Parietal lobe (tissue), 2 donors: ENCODE results near the gene NME4. TPM values are rescaled to one million over a fixed set of nuclear protein-coding genes. Genes with fewer than 3 reads are reported as not detected.

ENCODE experiments used
- small RNA-seq: library from RNA; depleted of rRNA; stranded (forward); fragments of <200 nt; gene quantifications from one replicate; pipeline ENCODE3, GENCODE V24; 2014; ENCODE audit warnings: low replicate concordance
- total RNA-seq: library from RNA; depleted of rRNA; stranded (reverse); fragments of >200 nt; gene quantifications from one replicate; pipeline ENCODE4 v1.2.3, GENCODE V29; 2014

The NME4 gene
- 25.7 TPM for total RNA-seq

GRCh38 chr16:397135-397661 lies at the start of gene NME4:
Gene NME4, plus strand, starts transcription at chr16:397199. Its CDS starts 24 bp downstream, at chr16:397223.

GRCh38 chr16:352547-353403 lies 44.2 kb upstream of the NME4 start, which contains the start of gene AXIN1:
Gene AXIN1, minus strand, starts transcription at chr16:352723. Its CDS starts 5,698 bp downstream, at chr16:347025.

GRCh38 chr16:370443-370842 lies 26.6 kb upstream of the NME4 start, which contains the start of gene MRPL28:
Gene MRPL28, minus strand, starts transcription at chr16:370538. Its CDS starts 320 bp downstream, at chr16:370218.

GRCh38 chr16:381789-382717 lies 14.9 kb upstream of the NME4 start, which contains the start of gene PGAP6:
Gene PGAP6, minus strand, starts transcription at chr16:381978. Its CDS starts 157 bp downstream, at chr16:381821.

GRCh38 chr16:401468-402348 lies 4.7 kb downstream of the NME4 start, which contains the start of gene DECR2:
Gene DECR2, plus strand, starts transcription at chr16:401885. Its CDS starts 79 bp downstream, at chr16:401964.

GRCh38 chr16:425082-425718 lies 28.2 kb downstream of the NME4 start, which contains the start of gene RAB11FIP3:
Gene RAB11FIP3, plus strand, starts transcription at chr16:425649. Its CDS starts 358 bp downstream, at chr16:426007.

Small RNAs within 50 kb of the gene (small RNA-seq; reads per million reads assigned to genes)
- gene RF00019: not detected

Other genes with a start within 250 kb of the NME4 start
- not detected for gene HBZ, start 244.6 kb upstream of the NME4 start, total RNA-seq
- 7.8 TPM for gene HBM, start 231.2 kb upstream of the NME4 start, total RNA-seq
- 363 TPM for gene HBA2, start 224.3 kb upstream of the NME4 start, total RNA-seq
- 263 TPM for gene HBA1, start 220.5 kb upstream of the NME4 start, total RNA-seq
- 4.1 TPM for gene HBQ1, start 216.7 kb upstream of the NME4 start, total RNA-seq
- gene LUC7L, start 167.8 kb upstream of the NME4 start, total RNA-seq: 216 TPM
- gene FAM234A, start 162.4 kb upstream of the NME4 start, total RNA-seq: 22.5 TPM
- gene RGS11, start 121.3 kb upstream of the NME4 start, total RNA-seq: 21.0 TPM
- gene ARHGDIG, start 116.6 kb upstream of the NME4 start, total RNA-seq: 60.1 TPM
- 30.0 TPM for gene PDIA2, start 114.0 kb upstream of the NME4 start, total RNA-seq
- gene AXIN1, start 44.5 kb upstream of the NME4 start, total RNA-seq: 27.2 TPM
- 26.6 TPM for gene MRPL28, start 26.7 kb upstream of the NME4 start, total RNA-seq
- gene PGAP6, start 15.2 kb upstream of the NME4 start, total RNA-seq: 25.4 TPM
- gene DECR2, start 4.7 kb downstream of the NME4 start, total RNA-seq: 12.5 TPM
- 55.1 TPM for gene RAB11FIP3, start 28.4 kb downstream of the NME4 start, total RNA-seq
- gene CAPN15, start 130.5 kb downstream of the NME4 start, total RNA-seq: 20.7 TPM
- gene PRR35, start 163.2 kb downstream of the NME4 start, total RNA-seq: not detected
- 0.31 TPM for gene NHLRC4, start 169.8 kb downstream of the NME4 start, total RNA-seq
- gene PIGQ, start 172.8 kb downstream of the NME4 start, total RNA-seq: 42.3 TPM
- 27.5 TPM for gene RAB40C, start 192.9 kb downstream of the NME4 start, total RNA-seq
- 1.3 TPM for gene WFIKKN1, start 233.8 kb downstream of the NME4 start, total RNA-seq
- 36.6 TPM for gene METTL26, start 239.1 kb downstream of the NME4 start, total RNA-seq
- gene MCRIP2, start 244.6 kb downstream of the NME4 start, total RNA-seq: 8.1 TPM